Psoas muscle (tissue), 8 donors: Measurements from ENCODE around the gene MYO5C. TPM values are rescaled to one million over a fixed set of nuclear protein-coding genes. Genes with fewer than 3 reads are reported as not detected.

Experiments
- ATAC-seq, 4 donors: fragments of 200-7000 bp; cut with Tn5 transposase; one replicate each; pipeline ENCODE4 v1.9.1; 2020; ENCODE audit warnings: moderate library complexity in 3 of 4, mild to moderate bottlenecking in 2 of 4
- DNase-seq, 2 donors: peaks; one replicate each; pipeline ENCODE4 v3.0.0-alpha.2; 2020
- H3K27ac ChIP-seq: fragments of 200-600 bp; one replicate; pipeline ENCODE4 v1.8.0; 2022
- H3K27me3 ChIP-seq, 3 donors: fragments of 200-600 bp in 1 of 3; one replicate each; pipeline versions ENCODE4 v1.6.1 to v1.8.0; 2013 to 2022; ENCODE audit warnings: low read length in 2 of 3, mild to moderate bottlenecking in 2 of 3, moderate library complexity in 1 of 3; ENCODE audit not compliant: insufficient read depth in 3 of 3
- H3K36me3 ChIP-seq, 2 donors: fragments of 200-600 bp in 1 of 2; one replicate each; pipeline versions ENCODE4 v1.6.1 to v1.8.0; 2013 to 2022; ENCODE audit warnings: low read depth in 1 of 2, mild to moderate bottlenecking in 1 of 2, moderate library complexity in 1 of 2; ENCODE audit not compliant: insufficient read depth in 1 of 2
- H3K4me1 ChIP-seq: fragments of 200-600 bp; one replicate; pipeline ENCODE4 v1.8.0; 2022
- H3K4me3 ChIP-seq: fragments of 200-600 bp; one replicate; pipeline ENCODE4 v1.8.0; 2022; ENCODE audit warnings: mild to moderate bottlenecking
- H3K9me3 ChIP-seq: fragments of 200-600 bp; one replicate; pipeline ENCODE4 v1.8.0; 2022
- WGBS, 3 donors: extraction: QIAGEN DNeasy Blood & Tissue Kit; methylation state at CpG; one replicate each; pipeline versions ENCODE4 v1.1.6 to v1.1.7; 2013; 5-methylcytosine and 5-hydroxymethylcytosine counted together
- intact Hi-C, 2 donors: fragments of 100-400 bp; cut with DNase I; formaldehyde crosslinking; loops; one replicate each; pipeline versions ENCODE4 v1.11.0 to v1.14.2; 2022
- polyA plus RNA-seq, 3 donors: library from polyadenylated mRNA; stranded (reverse); fragments of 200-250 nt; gene quantifications; one replicate each; pipeline ENCODE4 v1.2.3, GENCODE V29; 2013
- total RNA-seq, 4 donors: library from RNA; stranded (reverse); fragmentation: NEBNext Ultra II Directional in 2 of 4; extraction: Animal tissue kit (Norgen Biotek cat#: 25700) in 2 of 4; gene quantifications; one replicate each; pipeline versions ENCODE4 v1.2.1 to v1.2.4, GENCODE V29; 2021 to 2023
- TF ChIP-seq, protein P1 (sequence below): fragments of 200-600 bp; IDR thresholded peaks from one replicate; pipeline ENCODE4 v1.8.0; 2022; ENCODE audit warnings: antibody characterized with exemption
- donor health status: healthy with polysubstance abuse.
- donor health status: DM: no; HTN: no; CAD: no; lungs with moderate emphysema.
- donor health status: Bipolar disorder and iron deficiency.
- donor health status: healthy.
- donor health status: DM: yes; HTN: yes; CAD: no.
- donor health status: DM: no; HTN: no; CAD: no.
- donor health status: DM: no; HTN: no; CAD: no.
- donor health status: DM: yes; HTN: yes; CAD: no.

MYO5C gene
- total and polyA plus RNA-seq, 7 donors: 0.53 to 3.0 (median 1.2) TPM

DNA sequence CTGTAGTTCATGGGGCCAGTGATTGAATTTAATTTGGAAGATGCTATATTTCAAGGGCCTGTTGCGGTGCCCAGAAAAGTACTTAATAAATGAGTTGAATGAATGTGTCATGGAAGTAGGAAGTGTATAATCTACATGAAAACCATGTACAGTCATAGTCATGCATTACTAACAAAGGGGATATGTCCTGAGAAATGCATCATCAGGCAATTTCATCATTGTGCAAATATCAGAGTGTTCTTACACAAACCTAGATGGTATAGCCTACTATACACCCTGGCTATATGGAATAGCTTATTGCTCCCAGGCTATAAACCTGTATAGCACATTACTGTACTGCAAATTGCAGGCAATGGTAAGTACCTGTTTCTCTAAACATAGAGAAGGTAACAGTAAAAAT, 10.7 kb upstream of the MYO5C start:
- H3K4me1 ChIP-seq: no peaks in the 10 kb centered on the region
- intact Hi-C loops: no loop called here
- no peak overlapping the region for H3K4me3 ChIP-seq
- TF ChIP-seq, protein P1, sequence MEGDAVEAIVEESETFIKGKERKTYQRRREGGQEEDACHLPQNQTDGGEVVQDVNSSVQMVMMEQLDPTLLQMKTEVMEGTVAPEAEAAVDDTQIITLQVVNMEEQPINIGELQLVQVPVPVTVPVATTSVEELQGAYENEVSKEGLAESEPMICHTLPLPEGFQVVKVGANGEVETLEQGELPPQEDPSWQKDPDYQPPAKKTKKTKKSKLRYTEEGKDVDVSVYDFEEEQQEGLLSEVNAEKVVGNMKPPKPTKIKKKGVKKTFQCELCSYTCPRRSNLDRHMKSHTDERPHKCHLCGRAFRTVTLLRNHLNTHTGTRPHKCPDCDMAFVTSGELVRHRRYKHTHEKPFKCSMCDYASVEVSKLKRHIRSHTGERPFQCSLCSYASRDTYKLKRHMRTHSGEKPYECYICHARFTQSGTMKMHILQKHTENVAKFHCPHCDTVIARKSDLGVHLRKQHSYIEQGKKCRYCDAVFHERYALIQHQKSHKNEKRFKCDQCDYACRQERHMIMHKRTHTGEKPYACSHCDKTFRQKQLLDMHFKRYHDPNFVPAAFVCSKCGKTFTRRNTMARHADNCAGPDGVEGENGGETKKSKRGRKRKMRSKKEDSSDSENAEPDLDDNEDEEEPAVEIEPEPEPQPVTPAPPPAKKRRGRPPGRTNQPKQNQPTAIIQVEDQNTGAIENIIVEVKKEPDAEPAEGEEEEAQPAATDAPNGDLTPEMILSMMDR: no peak
- no peak overlapping the region for H3K27ac ChIP-seq
- no peaks in the 10 kb centered on the region for H3K27me3 ChIP-seq
- peaks cover 4 to 12% of the 10 kb centered on the region in 2 donors for H3K36me3 ChIP-seq
- DNase-seq (no peak), ATAC-seq (no peak)
- H3K9me3 ChIP-seq: no peaks in the 10 kb centered on the region
- 37 to 99% (median 43%) methylated on average over 1 of the region's 1 CpG for WGBS, 3 donors

DNA sequence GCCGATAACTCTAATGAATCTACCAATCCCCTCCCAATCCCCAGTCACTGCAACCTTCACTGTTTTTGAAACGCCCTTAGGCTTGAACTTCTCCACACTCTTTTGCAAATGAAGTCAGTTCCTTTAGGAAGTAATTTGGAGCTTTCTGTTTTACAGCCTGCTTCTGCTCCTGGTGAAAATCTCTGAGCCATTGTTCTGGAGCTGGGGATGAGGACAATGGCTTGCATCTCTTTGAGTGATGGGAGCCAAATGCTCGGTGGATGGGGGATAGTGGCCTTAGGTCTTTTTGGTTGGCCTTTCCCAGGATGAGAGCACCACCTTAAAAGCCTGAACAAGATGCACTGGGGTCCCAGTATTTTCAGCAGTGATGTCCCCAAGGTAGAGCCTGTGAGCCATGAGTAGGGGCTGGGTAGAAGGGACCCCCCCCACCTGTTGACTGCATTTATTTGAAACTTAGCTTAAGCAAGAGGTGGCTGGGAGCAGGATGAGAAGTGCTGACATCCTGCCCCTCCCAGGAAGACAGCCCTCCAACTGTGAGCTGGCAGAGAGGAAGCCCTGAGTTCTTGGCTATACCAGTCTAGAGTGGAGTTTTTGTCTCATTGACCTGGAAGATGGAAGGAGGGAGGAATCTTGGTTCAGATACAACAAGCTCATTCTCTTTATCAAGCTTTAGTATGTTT, 7.6 kb upstream of the MYO5C start:
- no peak for DNase-seq
- intact Hi-C loops: no loop called here
- Histone ChIP-seq H3K27ac (no peak overlapping the region), H3K4me1 (no peaks in the 10 kb centered on the region), H3K27me3 (no peaks in the 10 kb centered on the region), H3K9me3 (no peaks in the 10 kb centered on the region), H3K36me3 (no peaks in the 10 kb centered on the region), H3K4me3 (no peak overlapping the region)
- 61 to 64% (median 62%) methylated on average over 3 of the region's 3 CpGs for WGBS, 3 donors
- no peak for ATAC-seq
- TF ChIP-seq, protein P1: no peak

DNA sequence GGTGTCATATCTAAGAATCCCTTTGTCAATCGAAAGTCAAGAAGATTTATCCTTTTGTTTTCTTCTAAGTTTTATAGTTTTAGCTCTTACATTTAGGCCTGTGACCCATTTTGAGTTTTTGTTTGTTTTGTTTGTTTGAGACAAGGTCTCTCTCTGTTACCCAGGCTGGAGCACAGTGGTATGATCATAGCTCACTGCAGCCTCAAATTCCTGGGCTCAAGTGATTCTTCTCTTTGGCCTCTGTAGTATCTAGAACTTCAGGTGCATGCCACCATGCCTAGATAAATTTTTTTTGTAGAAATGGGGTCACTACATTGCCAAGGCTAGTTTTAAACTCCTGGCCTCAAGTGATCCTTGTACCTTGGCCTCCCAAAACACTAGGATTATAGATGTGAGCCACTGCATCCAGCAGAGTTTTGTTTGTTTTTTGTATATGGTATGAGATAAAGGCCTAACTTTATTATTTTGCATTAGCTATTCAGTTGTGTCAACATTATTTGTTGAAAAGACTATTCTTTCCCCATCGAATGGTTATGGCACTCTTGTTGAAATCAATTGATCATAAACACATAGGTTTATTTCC, 5.8 kb upstream of the MYO5C start:
- ATAC-seq: no peak
- no peak overlapping the region for H3K27ac ChIP-seq
- no peak overlapping the region for H3K4me3 ChIP-seq
- H3K27me3 ChIP-seq: no peaks in the 10 kb centered on the region
- TF ChIP-seq, protein P1: no peak
- no peak for DNase-seq
- 90 to 95% (median 92%) methylated on average over 2 of the region's 2 CpGs for WGBS, 3 donors
- no peaks in the 10 kb centered on the region for H3K36me3 ChIP-seq
- intact Hi-C loops: no loop called here
- no peaks in the 10 kb centered on the region for H3K9me3 ChIP-seq
- no peaks in the 10 kb centered on the region for H3K4me1 ChIP-seq

DNA sequence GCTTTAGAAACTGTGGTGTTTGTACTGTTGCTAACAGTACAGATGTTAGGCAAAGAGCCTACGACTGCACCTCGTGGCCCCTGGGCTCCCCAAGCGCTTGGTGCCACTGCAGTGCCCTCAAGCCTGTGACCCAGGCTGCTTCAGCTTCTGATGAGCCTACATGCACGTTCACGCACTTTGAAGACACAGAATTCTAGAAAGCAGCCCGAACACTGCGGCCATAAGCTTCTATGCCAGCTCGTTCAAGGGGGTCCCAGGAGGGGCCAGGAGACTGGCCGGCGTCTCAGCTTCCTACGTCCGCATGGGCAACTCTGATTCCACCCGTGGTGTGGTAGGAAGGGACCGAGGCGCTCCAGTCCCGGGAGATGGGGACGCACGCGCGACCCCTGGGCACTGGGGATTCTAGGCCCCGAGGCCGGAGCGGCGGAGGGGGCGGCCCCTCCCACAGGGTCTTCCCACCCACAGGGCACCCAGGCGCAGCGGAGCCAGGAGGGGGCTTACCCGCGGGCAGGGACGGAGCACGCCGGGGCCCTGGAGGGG, 653 bp downstream of the MYO5C start:
- DNase-seq (no peak), ATAC-seq (peak; percentile 8 to 30 (median 19))
- Histone ChIP-seq H3K27ac (peak overlapping the region; percentile 23), H3K36me3 (no peaks in the 10 kb centered on the region), H3K9me3 (no peaks in the 10 kb centered on the region), H3K27me3 (peaks cover 0 to 12% (median 2%) of the 10 kb centered on the region in 3 donors), H3K4me3 (peak overlapping the region; percentile 77), H3K4me1 (no peaks in the 10 kb centered on the region)
- TF ChIP-seq, protein P1: no peak
- intact Hi-C loops: no loop called here
- WGBS, 3 donors: 8 to 16% (median 9%) methylated on average over 20 to 32 of the region's 32 CpGs
